ENCODE results near the gene SPDEF.

GRCh38 chr6:34563513-34563870, 7.4 kb upstream of the SPDEF start:
- TF ChIP-seq, protein P1, sequence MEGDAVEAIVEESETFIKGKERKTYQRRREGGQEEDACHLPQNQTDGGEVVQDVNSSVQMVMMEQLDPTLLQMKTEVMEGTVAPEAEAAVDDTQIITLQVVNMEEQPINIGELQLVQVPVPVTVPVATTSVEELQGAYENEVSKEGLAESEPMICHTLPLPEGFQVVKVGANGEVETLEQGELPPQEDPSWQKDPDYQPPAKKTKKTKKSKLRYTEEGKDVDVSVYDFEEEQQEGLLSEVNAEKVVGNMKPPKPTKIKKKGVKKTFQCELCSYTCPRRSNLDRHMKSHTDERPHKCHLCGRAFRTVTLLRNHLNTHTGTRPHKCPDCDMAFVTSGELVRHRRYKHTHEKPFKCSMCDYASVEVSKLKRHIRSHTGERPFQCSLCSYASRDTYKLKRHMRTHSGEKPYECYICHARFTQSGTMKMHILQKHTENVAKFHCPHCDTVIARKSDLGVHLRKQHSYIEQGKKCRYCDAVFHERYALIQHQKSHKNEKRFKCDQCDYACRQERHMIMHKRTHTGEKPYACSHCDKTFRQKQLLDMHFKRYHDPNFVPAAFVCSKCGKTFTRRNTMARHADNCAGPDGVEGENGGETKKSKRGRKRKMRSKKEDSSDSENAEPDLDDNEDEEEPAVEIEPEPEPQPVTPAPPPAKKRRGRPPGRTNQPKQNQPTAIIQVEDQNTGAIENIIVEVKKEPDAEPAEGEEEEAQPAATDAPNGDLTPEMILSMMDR (IDR thresholded peaks at IDR 0.05), result no peak
- TF ChIP-seq POLR2A (IDR thresholded peaks at IDR 0.05), result no peak

Data from heart left ventricle (tissue), 13 donors.